ENCODE measurements around the gene SLC25A27.
"Not testable (repeated sequence)": the region's sequence is repeated elsewhere in the genome, so short reads cannot be mapped to it uniquely, and the experiment has no call there.

SLC25A27 gene

DNA sequence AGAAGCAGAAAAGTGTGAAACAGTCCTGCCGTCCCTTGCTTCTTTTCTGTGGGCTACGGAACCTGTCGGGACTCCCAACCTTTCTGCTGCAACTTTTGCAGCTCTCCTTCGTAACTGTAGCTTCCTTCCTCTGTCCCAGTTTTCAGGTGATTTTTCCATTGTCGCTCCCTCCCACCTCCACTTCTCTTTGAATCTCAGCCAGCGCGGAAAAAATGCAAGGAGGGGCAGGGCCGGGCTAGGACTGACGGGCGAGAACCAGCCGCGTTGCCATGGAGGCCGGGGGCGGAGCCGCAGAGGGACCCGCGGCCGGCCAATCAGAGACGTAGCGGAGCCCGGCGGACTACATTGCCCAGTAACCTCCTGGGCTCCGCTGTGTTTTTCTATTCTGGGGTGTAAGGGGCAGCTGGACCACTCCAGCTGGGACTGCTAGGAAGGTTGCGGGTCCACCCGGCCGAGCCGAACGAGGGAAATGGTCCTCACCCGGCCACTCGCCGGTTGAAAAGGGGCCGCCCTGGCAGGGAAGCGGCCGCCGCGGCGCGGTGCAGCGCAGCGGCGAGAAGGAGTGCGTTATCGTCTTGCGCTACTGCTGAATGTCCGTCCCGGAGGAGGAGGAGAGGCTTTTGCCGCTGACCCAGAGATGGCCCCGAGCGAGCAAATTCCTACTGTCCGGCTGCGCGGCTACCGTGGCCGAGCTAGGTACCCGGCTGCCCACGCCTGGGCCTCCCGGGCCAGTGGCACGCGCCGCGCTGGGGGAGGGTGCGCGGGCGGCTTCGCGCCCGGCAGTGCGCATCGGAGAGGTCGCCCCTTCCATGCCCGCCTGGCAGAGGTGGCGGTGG, at the start of gene SLC25A27, which contains the start of gene CYP39A1:
Gene SLC25A27, plus strand, starts transcription at position 373 of the 836 bp plus-strand sequence. Its CDS starts 218 bp downstream, at position 591.
Gene CYP39A1, minus strand, starts transcription at position 216 of the 836 bp plus-strand sequence. CDS start 236 bp downstream, outside the sequence.
- DNase-seq = peak; percentile 48

- DNase-seq = no peak
These were observed 47.5 kb upstream of the SLC25A27 start for GRCh38 chr6:46605091-46605797.

DNA sequence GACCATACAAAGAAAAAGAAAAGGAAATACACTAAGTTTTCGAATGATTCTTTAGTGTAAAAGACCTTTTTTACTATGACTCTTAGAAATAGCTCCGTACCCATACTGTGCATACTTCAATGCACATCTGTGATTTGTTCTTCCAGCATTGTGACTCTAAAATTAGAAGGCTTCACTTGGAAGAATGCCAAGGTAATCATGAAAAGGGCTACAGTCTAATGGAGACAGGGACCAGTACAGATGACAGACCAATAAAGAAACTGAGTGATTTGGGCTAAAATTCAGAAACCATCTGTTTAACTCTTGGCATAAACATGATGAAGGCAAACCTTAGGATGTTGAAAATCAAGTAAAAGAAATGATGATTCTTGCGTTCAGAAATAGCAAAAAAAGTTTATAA, 46.4 kb upstream of the SLC25A27 start:
- no peak for DNase-seq

GRCh38 chr6:46610862-46611553, 41.8 kb upstream of the SLC25A27 start:
- DNase-seq = no peak

DNA sequence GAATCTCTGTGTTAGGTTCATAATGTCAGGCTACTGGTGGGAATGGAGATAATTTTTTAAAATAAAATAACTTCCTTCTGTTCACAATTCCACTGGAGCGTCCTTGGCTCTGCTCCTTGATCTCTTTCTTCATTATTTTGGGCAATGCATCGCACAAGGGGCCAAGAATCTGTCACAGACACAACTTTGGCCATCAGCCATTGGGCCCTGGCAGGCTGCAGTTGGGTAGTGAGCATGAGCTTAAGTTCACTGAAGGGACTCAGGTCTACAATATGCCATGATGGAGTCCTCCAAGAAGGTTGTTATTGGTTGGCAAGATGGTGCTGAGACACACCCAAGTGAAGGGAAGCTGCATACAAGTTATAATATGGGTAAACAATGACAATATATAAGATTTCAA, 40.1 kb upstream of the SLC25A27 start:
- DNase-seq = no peak

GRCh38 chr6:46618726-46619125, 34.0 kb upstream of the SLC25A27 start:
- DNase-seq = no peak

- DNase-seq = no peak
These were observed 26.4 kb upstream of the SLC25A27 start for GRCh38 chr6:46626228-46626909.

GRCh38 chr6:46626976-46627375, 25.8 kb upstream of the SLC25A27 start:
- DNase-seq = no peak

GRCh38 chr6:46628498-46628897, 24.3 kb upstream of the SLC25A27 start:
- no peak for DNase-seq

DNA sequence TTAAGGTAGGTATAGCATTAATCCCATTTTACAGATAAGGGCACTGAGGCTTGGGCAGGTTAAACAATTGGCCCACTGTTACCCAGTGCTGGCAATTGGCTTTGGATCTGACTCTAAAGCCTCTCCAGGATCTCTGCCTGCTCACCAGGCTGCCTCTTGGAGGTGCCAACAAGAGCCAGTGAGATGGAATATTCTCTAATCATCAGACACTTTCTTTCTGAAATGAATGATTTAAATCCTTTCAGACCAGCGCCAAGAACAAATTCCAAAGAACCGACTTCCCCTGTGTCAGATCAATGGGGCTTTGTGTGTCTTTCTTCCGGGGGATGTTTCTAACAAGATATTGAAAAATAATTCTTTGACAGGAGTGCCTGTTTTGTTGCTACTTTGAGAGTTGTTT, 23.8 kb upstream of the SLC25A27 start:
- no peak for DNase-seq

DNA sequence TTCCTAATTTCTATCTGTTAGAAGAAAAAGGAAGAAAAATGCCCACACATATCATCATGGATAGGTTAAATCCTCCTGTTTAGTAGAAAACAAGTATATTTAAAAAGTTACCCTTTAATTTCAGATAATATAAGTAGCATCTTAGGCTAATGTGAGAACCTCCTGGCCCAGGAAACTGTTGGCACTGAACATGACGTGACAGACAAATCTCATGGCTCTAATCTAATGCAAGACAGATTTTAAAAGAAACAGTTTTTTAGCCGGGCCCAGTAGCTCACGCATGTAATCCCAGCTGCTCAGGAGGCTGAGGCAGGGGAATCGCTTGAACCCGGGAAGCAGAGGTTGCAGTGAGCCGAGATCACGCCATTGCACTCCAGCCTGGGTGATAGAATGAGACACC, 23.1 kb upstream of the SLC25A27 start:
- DNase-seq = no peak

DNA sequence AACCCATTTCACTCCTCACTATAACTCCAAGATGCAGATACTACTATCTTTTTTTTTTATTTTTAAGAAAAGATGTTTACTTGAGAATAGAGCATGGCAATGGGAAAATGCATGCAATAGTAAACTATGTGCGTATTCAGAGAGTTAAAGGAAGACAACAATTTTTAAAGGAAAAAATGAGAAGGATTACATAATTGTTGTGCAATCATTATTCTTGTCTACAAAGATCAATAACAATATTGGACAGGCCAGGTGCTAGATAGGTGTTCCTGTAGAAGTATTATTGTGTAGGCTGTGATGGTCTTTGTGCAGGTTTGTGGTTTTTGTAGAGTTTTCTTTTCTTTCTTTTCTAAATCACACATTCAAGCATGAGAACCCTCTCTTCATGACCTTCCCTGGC, 20.7 kb upstream of the SLC25A27 start:
- no peak for DNase-seq

DNA sequence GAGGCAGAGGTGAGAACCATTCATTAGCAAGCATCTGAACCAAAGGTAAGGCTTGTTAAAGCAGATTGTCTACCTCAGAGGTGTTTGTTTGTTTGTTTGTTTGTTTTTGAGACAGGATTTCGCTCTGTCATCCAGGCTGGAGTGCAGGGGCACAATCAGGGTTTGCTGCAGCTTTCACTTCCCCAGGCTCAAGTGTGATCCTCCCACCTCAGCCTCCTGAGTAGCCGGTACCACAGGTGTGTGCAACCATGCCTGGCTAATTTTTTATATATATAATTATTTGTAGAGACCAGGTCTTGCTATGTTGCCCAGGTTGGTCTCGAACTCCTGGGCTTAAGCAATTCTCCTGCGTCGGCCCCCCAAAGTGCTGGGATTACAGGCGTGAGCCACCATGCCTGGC, 17.3 kb upstream of the SLC25A27 start:
- DNase-seq = no peak

- DNase-seq = no peak
These were observed 15.6 kb upstream of the SLC25A27 start for GRCh38 chr6:46637145-46637544.

GRCh38 chr6:46637933-46638332, 14.8 kb upstream of the SLC25A27 start:
- no peak for DNase-seq

GRCh38 chr6:46638650-46639049, 14.1 kb upstream of the SLC25A27 start:
- DNase-seq = no peak

DNA sequence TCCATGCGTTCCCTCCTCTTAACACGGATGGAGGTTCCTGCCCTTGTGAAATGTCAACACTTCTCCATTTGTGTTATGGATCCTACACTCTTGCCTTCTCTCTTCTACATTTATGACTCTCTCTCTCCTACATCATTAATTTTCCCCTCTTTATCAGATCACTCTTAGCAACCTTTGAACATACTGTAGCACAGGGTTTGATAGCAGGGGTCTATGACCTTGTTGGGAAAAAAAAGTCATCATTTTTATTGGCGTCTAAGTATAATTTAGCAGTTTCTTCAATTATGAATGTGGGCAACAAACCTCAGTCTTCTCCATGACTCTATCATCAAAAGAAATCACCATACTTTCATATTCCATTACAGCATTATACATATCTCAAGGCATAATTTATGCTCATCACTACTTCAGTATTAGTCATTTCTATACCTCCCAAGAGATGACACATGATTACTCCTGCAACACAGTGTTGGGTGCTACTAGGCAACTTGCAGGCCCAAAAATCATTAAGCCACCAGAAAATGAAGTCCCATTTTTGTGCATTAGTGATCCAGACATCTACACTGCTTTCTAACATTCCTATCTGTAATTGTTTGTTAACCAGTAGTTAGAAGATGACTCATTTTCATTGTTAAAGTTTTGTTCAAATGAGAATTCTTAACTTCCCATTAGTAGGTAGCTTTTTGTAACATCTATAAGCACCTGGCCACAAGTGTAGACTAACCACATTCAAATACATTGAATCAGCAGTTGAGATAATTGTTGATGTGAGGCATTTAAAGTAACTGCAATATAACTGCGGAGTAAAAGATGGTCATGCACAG, 9.6 kb upstream of the SLC25A27 start:
- no peak for DNase-seq

- DNase-seq = no peak
These were observed 7.5 kb upstream of the SLC25A27 start for GRCh38 chr6:46645265-46645664.

DNA sequence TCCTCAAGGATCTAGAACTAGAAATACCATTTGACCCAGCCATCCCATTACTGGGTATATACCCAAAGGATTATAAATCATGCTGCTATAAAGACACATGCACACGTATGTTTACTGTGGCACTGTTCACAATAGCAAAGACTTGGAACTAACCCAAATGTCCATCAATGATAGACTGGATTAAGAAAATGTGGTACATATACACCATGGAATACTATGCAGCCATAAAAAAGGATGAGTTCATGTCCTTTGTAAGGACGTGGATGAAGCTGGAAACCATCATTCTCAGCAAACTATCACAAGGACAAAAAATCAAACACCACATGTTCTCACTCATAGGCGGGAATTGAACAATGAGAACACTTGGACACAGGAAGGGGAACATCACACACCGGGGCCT, 4.7 kb upstream of the SLC25A27 start:
- not testable (repeated sequence) for DNase-seq

- no peak for DNase-seq
These were observed 3.8 kb upstream of the SLC25A27 start for GRCh38 chr6:46648869-46649492.

DNA sequence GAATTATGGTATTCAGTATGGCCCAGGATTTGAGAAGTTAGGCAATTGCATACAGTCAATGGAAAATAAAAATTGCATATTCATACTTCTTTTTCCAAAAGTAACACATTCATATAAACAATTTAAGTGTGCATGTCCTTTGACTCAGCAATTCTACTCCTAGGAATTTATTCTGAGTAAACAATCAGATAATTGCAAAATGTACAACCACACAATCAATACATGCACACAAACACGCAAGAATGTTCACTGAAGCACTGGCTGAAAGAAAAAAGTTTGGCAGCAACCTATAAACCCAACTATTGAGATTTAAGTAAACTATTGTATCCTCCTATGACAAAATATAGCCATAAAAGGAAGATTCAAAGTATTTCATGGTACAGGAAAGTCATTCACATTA, 1.8 kb upstream of the SLC25A27 start:
- no peak for DNase-seq

- DNase-seq = no peak
These were observed 959 bp upstream of the SLC25A27 start for GRCh38 chr6:46651816-46652215.
